Stimulated activated CD4-positive, alpha-beta T cell treated with anti-CD3 and anti-CD28 coated beads, Interleukin-15, amount 100 ng/mL, for 24 hours (primary cell): ENCODE data around the gene OPCML.

Source experiments
- DNase-seq: peaks from one replicate; pipeline ENCODE4 v3.0.0-alpha.2; 2020

OPCML gene

GRCh38 chr11:133347988-133348387 is 184.3 kb downstream of the OPCML start:
- DNase-seq: no peak

GRCh38 chr11:133346137-133346536 is 186.2 kb downstream of the OPCML start:
- DNase-seq: no peak

- DNase-seq: no peak
Observed at GRCh38 chr11:133343951-133344350, 188.3 kb downstream of the OPCML start.

- DNase-seq: no peak
Observed at GRCh38 chr11:133339495-133340140, 192.7 kb downstream of the OPCML start.

GRCh38 chr11:133338588-133338987 is 193.7 kb downstream of the OPCML start:
- DNase-seq: no peak

GRCh38 chr11:133337951-133338418 is 194.3 kb downstream of the OPCML start:
- no peak for DNase-seq

GRCh38 chr11:133337193-133337592 is 195.1 kb downstream of the OPCML start:
- DNase-seq: no peak

- DNase-seq: no peak
Observed at GRCh38 chr11:133331031-133331430, 201.3 kb downstream of the OPCML start.

GRCh38 chr11:133326849-133327248 is 205.5 kb downstream of the OPCML start:
- no peak for DNase-seq

GRCh38 chr11:133326332-133326731 is 206.0 kb downstream of the OPCML start:
- no peak for DNase-seq

- DNase-seq: no peak
Observed at GRCh38 chr11:133325711-133326110, 206.6 kb downstream of the OPCML start.

- DNase-seq: no peak
Observed at GRCh38 chr11:133323354-133323753, 208.9 kb downstream of the OPCML start.

- no peak for DNase-seq
Observed at GRCh38 chr11:133318221-133318620, 214.1 kb downstream of the OPCML start.

- DNase-seq: no peak
Observed at GRCh38 chr11:133311230-133311629, 221.1 kb downstream of the OPCML start.

- no peak for DNase-seq
Observed at GRCh38 chr11:133306019-133306418, 226.3 kb downstream of the OPCML start.

GRCh38 chr11:133305208-133305956 is 226.9 kb downstream of the OPCML start:
- no peak for DNase-seq

- DNase-seq: no peak
Observed at GRCh38 chr11:133303262-133303661, 229.0 kb downstream of the OPCML start.

GRCh38 chr11:133302056-133302455 is 230.2 kb downstream of the OPCML start:
- DNase-seq: no peak

- no peak for DNase-seq
Observed at GRCh38 chr11:133300666-133301065, 231.6 kb downstream of the OPCML start.

GRCh38 chr11:133291780-133292179 is 240.5 kb downstream of the OPCML start:
- DNase-seq: no peak

GRCh38 chr11:133285359-133285758 is 246.9 kb downstream of the OPCML start:
- no peak for DNase-seq

- DNase-seq: no peak
Observed at GRCh38 chr11:133284156-133284555, 248.1 kb downstream of the OPCML start.

GRCh38 chr11:133277886-133278285 is 254.4 kb downstream of the OPCML start:
- DNase-seq: no peak
